Activated naive CD4-positive, alpha-beta T cell treated with anti-CD3 and anti-CD28 coated beads for 36 hours (primary cell): ENCODE results near the gene ZNF524. TPM values are rescaled to one million over a fixed set of nuclear protein-coding genes. Genes with fewer than 3 reads are reported as not detected.
"Not testable (repeated sequence)": the region's sequence is repeated elsewhere in the genome, so short reads cannot be mapped to it uniquely, and the experiment has no call there.

Experiments
- CTCF ChIA-PET: fragments of 350-600 bp; sonication (Branson Sonifier 250); formaldehyde crosslinking; loops from one replicate; lab custom pipeline; 2021; ENCODE audit warnings: antibody characterized with exemption; lab: Charles Lee
- DNase-seq: peaks from one replicate; pipeline ENCODE4 v3.0.0-alpha.2; 2020
- H3K27ac Mint-ChIP-seq: one replicate; pipeline ENCODE4 v1.8.0; 2021; ENCODE audit warnings: mild to moderate bottlenecking, mixed read lengths
- H3K27me3 Mint-ChIP-seq: one replicate; pipeline ENCODE4 v1.8.0; 2021; ENCODE audit warnings: low read depth, mixed read lengths
- H3K36me3 Mint-ChIP-seq: one replicate; pipeline ENCODE4 v1.8.0; 2021; ENCODE audit warnings: low read depth, mixed read lengths
- H3K4me1 Mint-ChIP-seq: one replicate; pipeline ENCODE4 v1.8.0; 2021; ENCODE audit warnings: low read depth, mixed read lengths
- H3K4me3 Mint-ChIP-seq: one replicate; pipeline ENCODE4 v1.8.0; 2021; ENCODE audit warnings: mild to moderate bottlenecking, moderate library complexity, mixed read lengths
- H3K9me3 Mint-ChIP-seq: one replicate; pipeline ENCODE4 v1.8.0; 2021; ENCODE audit warnings: mixed read lengths
- intact Hi-C: fragments of 100-400 bp; cut with micrococcal nuclease; formaldehyde crosslinking; loops from one replicate; pipeline ENCODE4 v1.15.1; 2023
- total RNA-seq, 2 experiments: library from RNA; stranded (reverse); gene quantifications; one replicate each; pipeline ENCODE4 v1.2.3, GENCODE V29; 2021

Gene ZNF524
- total RNA-seq, 2 experiments from 2014 or later = 20.9 to 23.0 TPM

DNA sequence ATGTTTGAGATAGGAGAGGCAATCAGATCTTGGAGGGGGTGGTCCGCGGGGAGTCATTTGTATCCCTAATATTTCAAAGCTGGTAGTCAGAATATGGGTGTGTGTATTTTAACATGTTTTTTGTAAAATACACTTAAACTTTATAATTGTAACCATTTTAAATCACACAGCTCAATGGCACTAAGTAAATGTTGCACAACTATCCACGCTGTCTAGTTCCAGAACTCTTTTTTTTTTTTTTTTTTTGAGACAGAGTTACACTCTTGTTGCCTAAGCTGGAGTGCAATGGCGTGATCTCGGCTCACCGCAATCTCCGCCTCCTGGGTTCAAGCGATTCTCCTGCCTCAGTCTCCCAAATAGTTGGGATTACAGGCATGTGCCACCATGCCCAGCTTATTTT lies 16.2 kb upstream of the ZNF524 start:
- H3K27ac Mint-ChIP-seq, DNase-seq, intact Hi-C loops, H3K9me3 Mint-ChIP-seq, H3K27me3 Mint-ChIP-seq, H3K4me3 Mint-ChIP-seq, H3K36me3 Mint-ChIP-seq: not testable (repeated sequence)
- peaks cover 43% of the 10 kb centered on the region for H3K4me1 Mint-ChIP-seq
- CTCF ChIA-PET = interaction anchor here (1.1 to 1.4 kb wide), 3 partner anchors 20 to 49 kb away, joined by 3 to 4 read pairs (median 4); no protein-coding TSS in a partner anchor

DNA sequence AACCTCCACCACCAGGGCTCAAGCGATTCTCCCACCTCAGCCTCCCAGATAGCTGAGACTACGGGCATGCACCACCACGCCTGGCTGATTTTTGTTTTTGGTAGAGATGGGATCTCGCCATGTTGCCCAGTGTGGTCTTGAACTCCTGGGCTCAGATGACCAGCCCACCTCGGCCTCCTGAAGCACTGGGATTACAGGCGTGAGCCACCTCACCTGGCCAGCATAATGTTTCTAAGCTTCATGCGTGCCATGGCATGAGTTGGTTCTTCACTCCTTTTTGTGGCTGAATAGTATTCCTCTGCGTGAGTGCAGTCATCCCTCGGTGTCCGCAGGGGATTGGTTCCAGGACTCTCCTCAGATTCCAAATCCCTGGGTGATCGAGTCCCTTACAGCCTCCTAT lies 15.2 kb upstream of the ZNF524 start:
- CTCF ChIA-PET = no interaction called here
- Mint-ChIP-seq H3K9me3 (no peaks in the 10 kb centered on the region), H3K4me3 (no peak overlapping the region), H3K27ac (no peak overlapping the region), H3K4me1 (peaks cover 41% of the 10 kb centered on the region), H3K36me3 (peaks cover 1% of the 10 kb centered on the region), H3K27me3 (no peaks in the 10 kb centered on the region)
- intact Hi-C loops = no loop called here
- no peak for DNase-seq

DNA sequence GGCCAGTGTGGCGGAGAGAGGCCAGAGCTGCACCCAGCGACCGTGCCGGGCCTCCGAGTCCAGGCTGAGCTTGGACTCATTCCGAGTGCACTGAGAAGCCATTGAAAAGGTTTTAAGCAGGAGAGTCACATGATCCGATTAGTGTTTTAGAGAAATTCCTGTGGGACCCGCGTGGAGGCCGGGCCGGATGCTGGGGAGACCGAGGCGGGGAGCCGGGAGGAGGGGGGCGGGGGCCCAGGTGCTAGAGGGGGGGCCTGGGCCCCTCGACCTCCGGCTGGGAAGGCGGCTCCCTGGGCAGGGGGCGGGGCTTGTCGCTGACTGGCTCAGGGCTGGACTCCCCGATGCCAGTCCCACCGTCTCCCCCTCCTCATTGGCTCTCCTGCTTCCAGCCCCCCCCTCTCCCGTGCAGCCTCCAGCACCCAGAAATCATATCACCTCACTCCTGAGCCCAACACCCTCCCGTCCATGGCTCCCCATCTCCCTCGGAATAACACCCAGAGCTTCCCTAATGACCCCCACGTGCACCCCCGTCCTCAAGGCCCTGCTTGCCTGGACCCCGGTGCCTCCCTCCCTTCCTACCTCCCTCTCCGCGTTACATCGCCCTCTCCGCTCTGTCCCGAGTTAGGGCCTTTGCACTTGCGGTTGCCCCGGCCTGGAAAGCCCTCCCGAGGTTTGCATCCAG lies 14.3 kb upstream of the ZNF524 start:
- H3K27me3 Mint-ChIP-seq = no peaks in the 10 kb centered on the region
- H3K4me3 Mint-ChIP-seq = peak overlapping the region; percentile 77
- H3K27ac Mint-ChIP-seq = no peak overlapping the region
- H3K4me1 Mint-ChIP-seq = peaks cover 38% of the 10 kb centered on the region
- intact Hi-C loops = no loop called here
- H3K9me3 Mint-ChIP-seq = no peaks in the 10 kb centered on the region
- DNase-seq = peak; percentile 63
- no peaks in the 10 kb centered on the region for H3K36me3 Mint-ChIP-seq
- CTCF ChIA-PET = interaction anchor here (0.7 to 0.8 kb wide), 2 partner anchors 47 to 430 kb away, joined by 3 to 4 read pairs; no protein-coding TSS in a partner anchor

DNA sequence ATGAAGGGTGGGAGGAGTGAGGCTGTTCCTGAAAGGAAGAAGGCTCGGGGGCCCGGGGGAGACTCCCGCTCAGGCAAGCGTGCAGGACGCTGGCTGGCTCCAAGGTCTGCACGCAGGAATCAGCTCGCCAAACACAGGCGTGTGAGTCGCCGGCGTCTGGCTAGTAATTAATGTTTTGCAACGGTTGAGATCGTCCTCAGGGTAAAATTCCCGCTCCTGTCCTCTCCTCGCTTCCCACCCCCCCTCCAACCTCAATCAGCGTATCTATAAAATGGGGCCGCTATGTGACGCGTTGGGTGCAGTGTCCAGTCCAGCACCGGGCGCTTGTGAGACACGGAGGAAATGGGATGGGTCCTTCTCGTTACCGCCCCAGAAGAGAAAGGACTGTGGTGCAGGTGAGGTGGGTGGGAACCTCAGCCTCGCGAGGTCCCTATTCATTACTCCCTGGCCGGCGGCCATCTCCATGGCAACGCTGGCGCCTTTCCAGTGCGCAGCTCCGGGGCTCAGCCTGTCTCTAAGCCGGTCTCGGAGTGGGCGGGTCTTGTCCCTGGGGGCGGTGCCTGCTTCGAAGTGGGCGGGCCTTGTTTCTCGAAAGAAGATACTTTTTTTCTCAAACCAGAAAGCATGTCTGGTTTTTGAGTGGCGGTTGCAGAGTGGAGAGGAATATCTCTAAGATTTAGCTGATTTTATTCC lies 13.0 kb upstream of the ZNF524 start:
- intact Hi-C loops = loop anchor here (1.0 kb wide), 2 partner anchors 12 to 37 kb away; partner anchors contain the start of genes FIZ1 and ZNF784
- H3K27me3 Mint-ChIP-seq = no peaks in the 10 kb centered on the region

DNA sequence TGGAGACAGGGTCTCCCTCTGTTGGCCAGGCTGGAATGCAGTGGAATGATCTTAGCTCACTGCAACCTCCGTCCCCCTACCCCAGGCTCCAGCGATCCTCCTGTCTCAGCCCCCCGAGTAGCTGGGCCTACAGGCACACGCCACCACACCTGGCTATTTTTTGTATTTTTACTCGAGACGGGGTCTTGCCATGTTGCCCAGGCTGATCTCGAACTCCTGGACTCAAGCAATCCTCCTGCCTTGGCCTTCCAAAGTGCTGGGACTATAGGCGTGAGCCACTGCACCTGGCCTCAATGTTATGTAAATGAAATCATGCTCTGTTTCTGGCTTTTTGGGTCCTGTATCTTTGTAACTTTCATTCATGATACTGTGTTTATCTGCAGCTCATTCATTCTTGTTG lies 11.3 kb upstream of the ZNF524 start:
- intact Hi-C loops = no loop called here
- no peak overlapping the region for H3K4me3 Mint-ChIP-seq
- no peak for DNase-seq
- H3K9me3 Mint-ChIP-seq = no peaks in the 10 kb centered on the region
- CTCF ChIA-PET = no interaction called here
- peaks cover 8% of the 10 kb centered on the region for H3K36me3 Mint-ChIP-seq
- no peak overlapping the region for H3K27ac Mint-ChIP-seq
- peaks cover 23% of the 10 kb centered on the region for H3K4me1 Mint-ChIP-seq
- no peaks in the 10 kb centered on the region for H3K27me3 Mint-ChIP-seq

More for the DNA sequence above, 13.0 kb upstream of the ZNF524 start:
- H3K36me3 Mint-ChIP-seq = peaks cover 5% of the 10 kb centered on the region
- peak overlapping the region; percentile 77 for H3K4me3 Mint-ChIP-seq
- H3K4me1 Mint-ChIP-seq = peaks cover 25% of the 10 kb centered on the region
- no peak overlapping the region for H3K27ac Mint-ChIP-seq
- CTCF ChIA-PET = interaction anchor here (1.2 to 1.4 kb wide), 3 partner anchors 12 to 83 kb away, joined by 3 to 4 read pairs (median 4); partner anchors contain the start of genes FIZ1 and ZNF865
- no peaks in the 10 kb centered on the region for H3K9me3 Mint-ChIP-seq
- DNase-seq = peak; percentile 98

DNA sequence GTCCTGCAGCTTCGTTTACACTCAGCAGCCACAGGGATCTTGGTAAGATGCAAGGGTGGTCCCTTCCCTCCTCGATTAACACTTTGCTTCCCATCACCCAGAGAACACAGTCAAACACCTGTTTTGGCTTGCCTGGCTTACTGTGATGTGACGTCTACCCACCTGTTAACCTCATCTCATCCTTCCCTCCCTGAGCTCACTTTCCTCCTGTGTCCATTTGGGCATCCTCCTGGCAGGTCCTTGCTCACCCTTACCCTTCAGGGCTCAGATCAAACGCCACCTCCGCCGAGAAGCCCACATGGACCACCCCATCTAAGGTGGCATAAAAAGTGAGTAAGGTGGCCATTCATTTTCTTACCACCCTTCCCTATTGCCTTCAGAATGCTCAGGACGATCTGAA lies 10.0 kb upstream of the ZNF524 start:
- Mint-ChIP-seq H3K4me1 (peaks cover 23% of the 10 kb centered on the region), H3K27ac (no peak overlapping the region), H3K4me3 (no peak overlapping the region), H3K36me3 (peaks cover 14% of the 10 kb centered on the region), H3K9me3 (no peaks in the 10 kb centered on the region), H3K27me3 (no peaks in the 10 kb centered on the region)
- intact Hi-C loops = no loop called here
- DNase-seq = no peak
- CTCF ChIA-PET = no interaction called here

DNA sequence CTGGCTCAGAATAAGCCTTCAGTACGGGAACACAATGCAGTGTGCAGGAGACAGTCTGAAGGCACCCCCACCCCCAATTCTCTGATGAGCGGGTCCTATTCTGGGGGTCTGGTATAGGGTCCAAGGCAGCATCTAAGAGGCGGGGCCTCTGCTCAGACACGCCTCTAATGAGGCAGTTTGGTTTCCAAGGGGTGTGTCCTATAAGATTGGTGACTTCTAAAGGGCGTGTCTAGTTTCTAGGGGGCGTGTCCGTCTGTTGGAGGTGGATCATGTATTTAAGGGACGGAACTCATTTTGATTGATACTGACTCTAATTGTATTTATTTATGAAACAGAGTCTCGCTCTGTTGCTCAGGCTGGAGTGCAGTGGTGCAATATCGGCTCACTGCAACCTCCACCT lies 9.5 kb upstream of the ZNF524 start:
- CTCF ChIA-PET = no interaction called here
- H3K27me3 Mint-ChIP-seq = no peaks in the 10 kb centered on the region
- DNase-seq = no peak
- H3K9me3 Mint-ChIP-seq = no peaks in the 10 kb centered on the region
- no peak overlapping the region for H3K27ac Mint-ChIP-seq
- intact Hi-C loops = no loop called here
- H3K4me3 Mint-ChIP-seq = no peak overlapping the region
- peaks cover 19% of the 10 kb centered on the region for H3K36me3 Mint-ChIP-seq
- H3K4me1 Mint-ChIP-seq = peaks cover 19% of the 10 kb centered on the region

DNA sequence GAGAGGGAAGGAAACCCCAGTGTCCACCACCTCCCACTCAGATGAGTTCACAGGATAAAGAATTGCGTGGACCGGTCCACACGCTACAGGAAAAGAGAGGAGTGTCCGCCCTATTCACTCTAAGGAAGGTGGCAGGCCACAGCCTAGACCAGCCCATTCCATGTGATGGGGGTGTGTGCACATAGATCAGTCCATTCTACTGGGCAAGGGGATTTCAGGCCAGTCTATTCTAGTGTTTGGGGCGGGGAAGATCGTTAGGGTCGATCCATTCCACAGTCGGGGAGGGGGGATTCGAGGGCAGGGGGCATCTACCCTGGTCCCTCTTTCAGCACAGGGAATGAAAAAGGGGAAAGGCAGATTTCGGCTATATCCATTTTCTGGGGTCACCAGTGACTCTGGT lies 8.5 kb upstream of the ZNF524 start:
- intact Hi-C loops = no loop called here
- no peak overlapping the region for H3K27ac Mint-ChIP-seq

DNA sequence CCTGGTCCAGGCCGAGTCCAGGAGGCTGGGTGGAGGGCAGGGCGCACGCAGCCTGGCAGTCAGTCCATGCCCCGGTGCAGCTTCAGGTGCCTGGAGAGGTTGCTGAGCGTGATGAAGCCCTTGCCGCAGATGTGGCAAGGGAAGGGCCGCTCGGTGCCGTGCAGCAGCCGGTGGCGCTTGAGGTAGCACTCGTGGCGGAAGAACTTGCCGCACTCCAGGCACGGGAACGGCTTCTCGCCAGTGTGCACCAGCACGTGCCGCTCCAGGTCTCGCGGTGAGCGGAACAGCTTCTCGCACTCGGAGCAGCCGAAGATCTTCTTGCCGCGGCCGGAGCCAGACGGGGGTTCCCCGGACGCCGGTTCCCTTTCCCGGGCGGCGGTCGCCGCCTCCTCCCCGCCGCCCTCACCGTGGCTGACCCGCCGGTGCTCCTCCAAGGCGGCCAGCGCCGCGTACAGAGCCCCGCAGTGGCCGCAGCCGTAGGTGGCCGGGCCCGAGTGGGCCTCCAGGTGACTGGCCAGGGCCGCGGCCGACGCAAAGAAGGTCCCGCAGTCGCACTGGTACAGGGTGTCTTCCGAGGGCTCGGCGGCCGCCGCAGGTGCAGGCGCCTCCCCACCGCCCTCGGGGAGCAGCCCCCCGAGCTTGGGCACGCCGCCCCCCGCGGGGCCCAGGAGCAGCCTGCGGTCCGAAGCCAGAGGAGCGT lies 7.5 kb upstream of the ZNF524 start:
- CTCF ChIA-PET = no interaction called here
- Mint-ChIP-seq H3K36me3 (peaks cover 32% of the 10 kb centered on the region), H3K4me1 (peaks cover 6% of the 10 kb centered on the region), H3K9me3 (no peaks in the 10 kb centered on the region), H3K4me3 (no peak overlapping the region), H3K27me3 (no peaks in the 10 kb centered on the region), H3K27ac (no peak overlapping the region)
- DNase-seq = no peak
- intact Hi-C loops = no loop called here

More for the DNA sequence above, 8.5 kb upstream of the ZNF524 start:
- H3K4me3 Mint-ChIP-seq = no peak overlapping the region
- peaks cover 25% of the 10 kb centered on the region for H3K36me3 Mint-ChIP-seq
- no peaks in the 10 kb centered on the region for H3K27me3 Mint-ChIP-seq
- peaks cover 11% of the 10 kb centered on the region for H3K4me1 Mint-ChIP-seq
- H3K9me3 Mint-ChIP-seq = no peaks in the 10 kb centered on the region
- no peak for DNase-seq
- CTCF ChIA-PET = no interaction called here

DNA sequence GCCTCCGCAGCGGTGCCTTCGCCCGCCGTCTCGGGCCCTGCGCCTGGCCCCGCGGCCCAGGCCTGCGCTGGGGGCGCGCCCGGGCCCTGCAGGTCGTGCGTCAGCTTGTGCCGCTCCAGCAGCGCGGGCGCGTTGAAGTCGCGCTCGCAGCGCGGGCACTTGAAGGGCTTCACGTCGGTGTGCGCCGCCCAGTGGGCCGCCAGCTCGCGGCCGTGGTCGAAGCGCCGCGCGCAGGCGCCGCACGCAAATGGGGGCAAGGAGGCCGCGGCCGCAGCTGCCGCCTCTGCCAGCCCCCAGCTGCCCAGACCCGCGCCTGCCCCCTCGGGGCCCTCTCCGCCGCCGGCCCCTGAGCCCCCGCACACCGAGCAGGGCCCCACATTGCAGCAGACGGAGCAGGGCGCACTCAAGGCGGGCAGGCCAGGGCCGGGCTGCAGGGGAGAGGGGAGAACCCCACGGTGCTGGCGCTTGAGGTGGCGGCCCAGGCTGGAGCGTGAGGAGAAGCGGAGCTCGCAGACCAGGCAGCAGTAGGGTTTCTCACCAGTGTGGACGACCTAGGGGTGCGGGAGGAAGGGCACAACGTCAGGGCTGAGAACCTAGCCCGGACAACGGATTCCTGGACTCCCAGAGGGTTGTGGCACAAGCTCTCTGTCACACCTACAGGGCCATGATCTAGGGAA lies 6.9 kb upstream of the ZNF524 start:
- CTCF ChIA-PET = interaction anchor here (0.7 kb wide), 1 partner anchor 384 kb away, joined by 4 read pairs; the partner anchor contains the start of gene PTPRH
- no peak overlapping the region for H3K4me3 Mint-ChIP-seq
- peaks cover 8% of the 10 kb centered on the region for H3K4me1 Mint-ChIP-seq
- H3K27me3 Mint-ChIP-seq = no peaks in the 10 kb centered on the region
- no peaks in the 10 kb centered on the region for H3K9me3 Mint-ChIP-seq
- no peak for DNase-seq
- intact Hi-C loops = no loop called here
- peaks cover 34% of the 10 kb centered on the region for H3K36me3 Mint-ChIP-seq
- H3K27ac Mint-ChIP-seq = no peak overlapping the region

DNA sequence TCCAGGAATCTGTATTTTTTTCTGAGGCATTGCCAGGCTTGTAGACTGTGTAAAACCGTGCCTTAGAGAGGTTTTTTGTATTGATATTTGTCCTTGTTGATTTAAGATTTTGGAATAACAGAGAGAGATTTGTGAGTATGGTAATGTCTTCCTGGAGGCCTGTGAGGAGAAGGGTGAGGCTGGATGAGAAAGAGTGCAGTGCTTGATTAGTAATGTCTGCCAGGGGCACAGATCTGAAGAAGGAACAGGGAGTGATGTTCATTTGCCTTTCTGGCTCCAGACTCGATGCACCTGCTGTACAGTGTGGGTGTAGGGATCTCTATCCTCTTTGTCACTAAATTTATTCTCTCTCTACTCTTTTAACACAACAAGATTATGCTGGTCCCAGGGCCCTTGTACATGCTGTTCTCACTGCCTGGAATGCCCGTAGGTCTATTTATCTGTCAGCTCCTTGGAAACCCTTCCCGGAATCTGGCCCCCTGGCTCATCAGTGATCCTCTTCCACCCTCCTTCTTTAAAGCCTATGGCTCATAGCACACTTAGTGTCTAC lies 5.0 kb upstream of the ZNF524 start:
- H3K9me3 Mint-ChIP-seq = peaks cover 2% of the 10 kb centered on the region
- peaks cover 38% of the 10 kb centered on the region for H3K36me3 Mint-ChIP-seq
- H3K4me1 Mint-ChIP-seq = peaks cover 11% of the 10 kb centered on the region
- intact Hi-C loops = no loop called here
- H3K4me3 Mint-ChIP-seq = no peak overlapping the region
- H3K27ac Mint-ChIP-seq = no peak overlapping the region
- CTCF ChIA-PET = no interaction called here
- DNase-seq = no peak
- H3K27me3 Mint-ChIP-seq = no peaks in the 10 kb centered on the region

DNA sequence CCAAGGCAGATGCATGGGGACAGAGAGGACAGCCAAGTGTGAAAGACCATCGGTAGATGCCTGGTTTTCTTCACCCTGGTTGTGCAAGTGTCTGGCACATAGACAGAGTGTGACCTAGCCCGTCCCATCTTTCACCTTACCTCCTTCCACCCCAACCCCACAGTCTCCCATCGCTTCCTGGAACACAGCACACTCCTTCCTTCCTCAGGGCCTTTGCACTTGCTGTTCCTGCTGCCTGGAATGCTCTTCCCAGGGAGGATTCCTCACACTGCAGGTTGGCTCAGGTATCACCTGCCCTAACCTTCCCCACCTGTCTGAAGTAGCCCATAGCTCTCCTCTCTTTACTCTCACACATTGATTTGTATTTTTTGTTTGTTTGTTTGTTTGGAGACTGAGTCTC lies 3.8 kb upstream of the ZNF524 start:
- no peak overlapping the region for H3K4me3 Mint-ChIP-seq
- H3K9me3 Mint-ChIP-seq = peaks cover 2% of the 10 kb centered on the region
- H3K27ac Mint-ChIP-seq = no peak overlapping the region
- intact Hi-C loops = no loop called here
- no peaks in the 10 kb centered on the region for H3K27me3 Mint-ChIP-seq
- no peak for DNase-seq
- CTCF ChIA-PET = no interaction called here
- H3K4me1 Mint-ChIP-seq = peaks cover 16% of the 10 kb centered on the region
- peaks cover 38% of the 10 kb centered on the region for H3K36me3 Mint-ChIP-seq
